ENCODE results near the gene TMEM51. TPM values are rescaled to one million over a fixed set of nuclear protein-coding genes. Genes with fewer than 3 reads are reported as not detected.

Gene TMEM51
- total RNA-seq, 4 donors from 2014 or later: 6.4 to 12.2 (median 10.6) TPM

GRCh38 chr1:15168479-15168878 lies 14.9 kb downstream of the TMEM51 start:
- Histone ChIP-seq H3K36me3 (no peaks in the 10 kb centered on the region), H3K27ac (no peak overlapping the region), H3K4me1 (peaks cover 8% of the 10 kb centered on the region), H3K9me3 (no peaks in the 10 kb centered on the region), H3K27me3 (no peaks in the 10 kb centered on the region), H3K4me3 (no peak overlapping the region)
- WGBS: 23% methylated on average over 5 of the region's 5 CpGs
- TF ChIP-seq POLR2A (IDR thresholded peaks at IDR 0.05): no peak
- TF ChIP-seq EP300 (IDR thresholded peaks at IDR 0.05): no peak
- no peak for TF ChIP-seq CTCF (IDR thresholded peaks at IDR 0.05)
- no peak for TF ChIP-seq POLR2AphosphoS5 (IDR thresholded peaks at IDR 0.05)
- DNase-seq (ENCODE audit: low spot score in 2 of 2): no peak

GRCh38 chr1:15170071-15170470 lies 16.5 kb downstream of the TMEM51 start:
- H3K4me1 ChIP-seq: peaks cover 16% of the 10 kb centered on the region

GRCh38 chr1:15171271-15171908 lies 17.8 kb downstream of the TMEM51 start:
- DNase-seq (ENCODE audit: low spot score in 2 of 2): no peak
- Histone ChIP-seq H3K4me1 (peaks cover 16% of the 10 kb centered on the region), H3K36me3 (no peaks in the 10 kb centered on the region), H3K4me3 (no peak overlapping the region), H3K27me3 (no peaks in the 10 kb centered on the region), H3K27ac (no peak overlapping the region), H3K9me3 (no peaks in the 10 kb centered on the region)
- TF ChIP-seq POLR2AphosphoS5 (IDR thresholded peaks at IDR 0.05): no peak
- TF ChIP-seq CTCF (IDR thresholded peaks at IDR 0.05): no peak
- no peak for TF ChIP-seq POLR2A (IDR thresholded peaks at IDR 0.05)
- no peak for TF ChIP-seq EP300 (IDR thresholded peaks at IDR 0.05)
- WGBS: 88% methylated on average over 14 of the region's 15 CpGs

More at GRCh38 chr1:15170071-15170470, 16.5 kb downstream of the TMEM51 start:
- no peaks in the 10 kb centered on the region for H3K9me3 ChIP-seq
- no peaks in the 10 kb centered on the region for H3K27me3 ChIP-seq
- no peak overlapping the region for H3K4me3 ChIP-seq
- TF ChIP-seq POLR2AphosphoS5 (IDR thresholded peaks at IDR 0.05): no peak
- no peak for DNase-seq (ENCODE audit: low spot score in 2 of 2)
- no peaks in the 10 kb centered on the region for H3K36me3 ChIP-seq
- 90% methylated on average over 7 of the region's 7 CpGs for WGBS
- no peak overlapping the region for H3K27ac ChIP-seq

- Histone ChIP-seq H3K9me3 (no peaks in the 10 kb centered on the region), H3K4me1 (peaks cover 16% of the 10 kb centered on the region), H3K27ac (no peak overlapping the region), H3K4me3 (no peak overlapping the region), H3K27me3 (no peaks in the 10 kb centered on the region), H3K36me3 (no peaks in the 10 kb centered on the region)
- DNase-seq (ENCODE audit: low spot score in 2 of 2): no peak
- TF ChIP-seq POLR2AphosphoS5 (IDR thresholded peaks at IDR 0.05): no peak
- TF ChIP-seq POLR2A (IDR thresholded peaks at IDR 0.05): no peak
- TF ChIP-seq EP300 (IDR thresholded peaks at IDR 0.05): no peak
- TF ChIP-seq CTCF (IDR thresholded peaks at IDR 0.05): no peak
- WGBS: 45% methylated on average over 16 of the region's 16 CpGs
Observed at GRCh38 chr1:15172405-15173259, 19.1 kb downstream of the TMEM51 start.

- no peak for DNase-seq (ENCODE audit: low spot score in 2 of 2)
- 58% methylated on average over 11 of the region's 11 CpGs for WGBS
- Histone ChIP-seq H3K27me3 (no peaks in the 10 kb centered on the region), H3K27ac (no peak overlapping the region), H3K4me1 (peaks cover 18% of the 10 kb centered on the region), H3K36me3 (no peaks in the 10 kb centered on the region), H3K9me3 (no peaks in the 10 kb centered on the region), H3K4me3 (no peak overlapping the region)
- TF ChIP-seq EP300 (IDR thresholded peaks at IDR 0.05): no peak
- no peak for TF ChIP-seq POLR2AphosphoS5 (IDR thresholded peaks at IDR 0.05)
- no peak for TF ChIP-seq POLR2A (IDR thresholded peaks at IDR 0.05)
- no peak for TF ChIP-seq CTCF (IDR thresholded peaks at IDR 0.05)
Observed at GRCh38 chr1:15173863-15174614, 20.5 kb downstream of the TMEM51 start.
